ENCODE measurements around the gene CHI3L1.
"Not testable (repeated sequence)": the region's sequence is repeated elsewhere in the genome, so short reads cannot be mapped to it uniquely, and the experiment has no call there.

CHI3L1 gene

GRCh38 chr1:203186446-203187303 is at the start of gene CHI3L1:
Gene CHI3L1, minus strand, starts transcription at chr1:203186704. Its CDS starts 81 bp downstream, at chr1:203186623.
- DNase-seq, result no peak

DNA sequence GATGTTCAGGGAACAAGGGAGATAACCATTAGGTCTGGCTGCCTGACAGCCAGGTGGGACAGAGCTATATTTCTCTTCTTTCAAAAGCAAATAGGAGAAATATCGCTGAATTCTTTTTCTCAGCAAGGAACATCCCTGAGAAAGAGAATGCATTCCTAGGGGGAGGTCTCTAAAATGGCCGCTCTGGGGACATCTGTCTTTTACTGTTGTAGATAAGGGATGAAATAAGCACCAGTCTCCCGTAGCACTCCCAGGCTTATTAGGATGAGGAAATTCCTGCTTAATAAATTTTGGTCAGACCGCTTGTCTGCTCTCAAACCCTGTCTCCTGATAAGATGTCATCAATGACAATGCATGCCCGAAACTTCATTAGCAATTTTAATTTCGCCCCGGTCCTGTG is 48.4 kb upstream of the CHI3L1 start:
- DNase-seq, result not testable (repeated sequence)

DNA sequence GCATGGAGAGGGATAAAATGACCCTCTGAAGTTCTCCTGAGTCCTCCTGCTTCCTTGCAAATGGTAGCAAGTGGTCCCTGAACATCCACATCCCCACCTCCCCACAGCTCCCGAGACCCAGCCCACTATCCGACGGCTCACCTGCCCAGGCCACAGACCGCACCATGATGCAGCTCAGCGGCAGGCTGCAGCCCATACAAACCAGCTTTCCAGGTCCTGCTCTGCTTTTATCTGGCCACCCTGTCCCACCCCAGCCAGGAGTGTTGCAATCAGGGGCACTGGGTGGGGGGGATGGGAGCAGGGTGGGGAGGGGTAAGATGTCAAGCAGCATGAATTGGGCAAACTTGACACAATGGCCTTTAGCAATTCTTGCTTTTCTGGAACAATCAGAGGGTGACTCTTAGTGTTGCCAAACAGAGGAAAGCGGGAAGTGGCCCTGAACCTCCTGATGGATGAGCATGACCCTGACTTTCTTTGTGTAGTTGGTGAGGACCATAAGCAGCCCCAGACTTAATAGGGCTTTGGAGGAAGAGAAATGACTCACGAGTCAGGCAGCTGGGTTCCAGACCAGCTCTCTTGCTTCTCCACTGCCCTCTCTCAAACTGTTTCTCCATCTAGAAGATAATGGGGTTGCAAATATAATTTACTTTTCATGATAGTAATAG is 43.1 kb upstream of the CHI3L1 start, which contains the start of gene CHIT1:
Gene CHIT1, minus strand, starts transcription at position 203 of the 665 bp plus-strand sequence. Its CDS starts 37 bp downstream, at position 166.
- DNase-seq, result no peak

GRCh38 chr1:203228670-203229069 is 42.2 kb upstream of the CHI3L1 start:
- DNase-seq, result no peak

DNA sequence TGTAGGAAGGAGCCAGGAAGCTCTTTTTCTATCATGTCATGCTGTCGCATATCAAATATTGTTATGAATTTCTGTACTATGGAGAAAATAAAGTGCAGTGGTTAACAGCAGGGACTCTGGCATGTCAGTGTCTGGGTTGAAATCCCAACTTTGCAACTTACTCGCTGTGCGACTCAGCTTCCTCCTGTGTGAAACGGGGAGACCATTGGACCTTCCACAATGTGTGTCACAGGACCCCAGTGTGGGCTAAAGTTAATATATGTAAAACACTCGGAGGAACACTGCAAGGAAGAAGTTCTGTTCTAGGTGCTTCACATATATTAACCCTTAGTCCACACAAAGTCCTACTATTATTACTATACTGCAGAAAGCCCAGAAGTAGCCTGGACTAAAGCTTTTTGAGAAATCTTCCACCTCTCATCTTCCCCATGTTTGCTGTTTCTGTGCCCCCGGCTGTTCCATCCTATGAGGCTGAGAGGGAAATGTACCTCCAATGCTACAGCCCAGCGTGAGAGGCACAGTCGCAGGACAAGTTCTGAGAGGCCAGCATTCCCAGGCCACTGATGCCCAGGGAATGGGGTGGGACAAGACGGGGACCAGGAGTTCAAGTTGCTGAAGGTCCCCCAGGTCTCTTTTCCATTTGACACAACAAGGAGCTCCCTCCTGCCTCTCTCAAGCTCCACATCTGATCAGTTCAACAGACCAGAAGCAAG is 41.0 kb upstream of the CHI3L1 start:
- DNase-seq, result no peak

DNA sequence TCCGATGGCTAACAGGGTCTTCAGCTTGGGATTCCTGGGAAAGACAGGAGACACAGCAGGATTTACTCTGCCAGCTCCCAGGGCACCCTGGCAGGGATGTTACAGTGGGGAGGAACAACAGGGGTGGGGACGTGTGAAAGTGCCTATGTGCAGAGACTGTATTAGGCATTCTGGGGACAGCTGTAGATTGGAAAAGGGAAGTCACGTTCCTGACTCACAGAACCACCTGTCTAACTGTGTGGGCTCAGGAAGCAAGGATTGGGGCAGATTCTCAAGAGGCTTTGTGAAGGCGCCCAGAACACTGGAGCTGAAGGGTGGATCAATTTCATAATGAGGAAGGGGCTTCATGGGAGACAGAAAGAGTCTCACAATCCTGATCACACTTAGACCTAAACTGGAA is 38.6 kb upstream of the CHI3L1 start:
- no peak for DNase-seq

- no peak for DNase-seq
These were observed 36.7 kb upstream of the CHI3L1 start for GRCh38 chr1:203223012-203223775.

GRCh38 chr1:203219934-203220333 is 33.4 kb upstream of the CHI3L1 start:
- DNase-seq, result no peak

DNA sequence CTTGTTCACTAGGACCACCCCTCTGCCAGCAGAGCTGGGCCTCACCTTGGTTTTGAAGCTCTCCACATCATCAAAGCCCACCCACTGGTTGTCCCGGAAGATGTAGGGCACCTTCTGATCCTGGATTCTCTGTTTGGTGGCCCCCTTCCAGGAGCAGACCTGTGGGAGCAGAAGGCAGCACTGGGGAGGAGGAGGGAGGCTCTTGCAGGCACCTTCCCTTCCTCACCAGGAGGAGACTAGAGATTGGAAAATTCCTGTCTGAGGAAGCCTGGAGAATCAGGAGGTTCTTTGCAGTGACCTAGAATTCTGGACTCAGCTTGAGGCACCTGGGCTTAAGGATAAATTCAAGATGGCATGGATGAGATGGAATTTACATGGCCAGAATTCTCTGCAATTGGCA is 32.7 kb upstream of the CHI3L1 start:
- DNase-seq, result no peak

DNA sequence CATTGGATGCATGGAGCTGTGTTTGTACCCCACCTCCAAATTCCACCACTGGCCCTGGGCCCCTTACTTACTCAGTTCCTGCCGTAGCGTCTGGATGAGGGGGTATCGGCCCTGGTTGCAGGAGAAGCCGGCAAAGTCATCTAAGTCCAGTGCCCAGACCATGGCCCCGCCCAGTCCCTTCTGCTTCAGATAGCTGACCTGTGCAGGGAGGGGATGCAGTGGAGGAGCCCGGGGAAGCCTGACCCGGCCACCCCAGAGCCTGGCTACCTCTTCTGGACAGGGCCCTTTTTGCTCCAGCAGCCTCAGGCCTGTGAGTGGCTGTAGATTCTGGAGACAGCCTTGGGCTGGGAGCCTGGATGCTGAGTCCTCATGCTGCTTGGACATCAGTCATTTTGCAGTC is 31.2 kb upstream of the CHI3L1 start:
- DNase-seq, result no peak

GRCh38 chr1:203217139-203217655 is 30.7 kb upstream of the CHI3L1 start:
- no peak for DNase-seq

- peak; percentile 62 for DNase-seq
These were observed 30.0 kb upstream of the CHI3L1 start for GRCh38 chr1:203216274-203217138.

- DNase-seq, result no peak
These were observed 29.1 kb upstream of the CHI3L1 start for GRCh38 chr1:203215573-203215972.

GRCh38 chr1:203214871-203215270 is 28.4 kb upstream of the CHI3L1 start:
- DNase-seq, result no peak

DNA sequence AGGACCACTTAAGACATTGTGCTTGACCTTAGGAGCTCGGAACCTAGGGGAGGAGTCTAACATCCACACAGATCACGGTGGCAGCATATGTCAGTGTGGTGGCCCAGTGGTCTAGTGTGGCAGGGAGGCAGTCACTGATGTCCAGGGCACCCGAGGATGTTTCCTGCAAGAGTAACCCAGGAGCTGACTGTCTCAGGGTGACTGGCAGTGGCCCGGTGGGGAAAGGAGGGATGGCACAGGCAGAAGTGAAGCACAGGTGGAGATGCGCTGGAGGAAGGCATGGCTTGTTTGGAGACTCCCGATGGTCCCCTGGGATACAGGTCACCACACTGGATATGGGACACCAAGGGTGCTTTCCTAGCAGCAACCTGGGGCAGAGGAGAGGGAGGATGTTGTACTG is 26.6 kb upstream of the CHI3L1 start:
- no peak for DNase-seq

DNA sequence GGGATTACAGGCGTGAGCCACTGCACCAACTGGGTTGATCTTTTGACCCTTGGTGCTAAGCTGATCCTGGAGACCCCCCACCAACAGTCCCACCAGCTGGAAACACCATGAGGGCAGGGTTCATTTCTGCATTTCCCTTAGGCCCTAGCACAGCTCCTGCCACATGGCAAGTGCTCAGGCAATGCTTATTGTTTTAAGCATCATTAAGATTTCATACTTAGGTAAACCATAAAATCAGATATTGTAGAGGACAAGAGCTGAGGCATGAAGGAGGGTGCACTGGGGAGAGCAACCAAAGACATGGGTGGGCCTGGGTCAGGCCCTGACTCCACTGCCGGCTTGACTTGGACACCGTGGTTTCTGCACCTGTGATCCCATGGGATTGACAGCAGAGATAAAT is 25.3 kb upstream of the CHI3L1 start:
- no peak for DNase-seq

DNA sequence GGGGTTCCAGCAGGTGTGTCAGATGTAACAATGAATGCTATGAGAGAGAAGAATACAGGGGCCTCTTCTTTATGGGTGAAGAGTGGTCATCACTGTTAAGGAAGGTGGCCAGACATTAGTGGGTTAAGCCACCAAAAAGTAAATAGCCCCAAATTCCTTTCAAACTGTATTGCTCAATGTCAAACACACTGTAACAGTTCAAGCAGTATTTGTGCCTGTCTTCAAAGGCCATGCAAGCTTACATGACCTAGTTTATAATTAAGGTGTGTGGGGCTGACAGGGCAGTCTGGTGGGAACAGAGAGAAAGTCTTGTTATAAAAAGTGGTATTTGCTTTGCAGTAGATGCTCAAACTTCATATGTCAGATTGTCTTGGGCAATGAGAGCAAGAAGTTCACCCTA is 24.5 kb upstream of the CHI3L1 start:
- DNase-seq, result no peak

GRCh38 chr1:203210350-203210749 is 23.8 kb upstream of the CHI3L1 start:
- no peak for DNase-seq

DNA sequence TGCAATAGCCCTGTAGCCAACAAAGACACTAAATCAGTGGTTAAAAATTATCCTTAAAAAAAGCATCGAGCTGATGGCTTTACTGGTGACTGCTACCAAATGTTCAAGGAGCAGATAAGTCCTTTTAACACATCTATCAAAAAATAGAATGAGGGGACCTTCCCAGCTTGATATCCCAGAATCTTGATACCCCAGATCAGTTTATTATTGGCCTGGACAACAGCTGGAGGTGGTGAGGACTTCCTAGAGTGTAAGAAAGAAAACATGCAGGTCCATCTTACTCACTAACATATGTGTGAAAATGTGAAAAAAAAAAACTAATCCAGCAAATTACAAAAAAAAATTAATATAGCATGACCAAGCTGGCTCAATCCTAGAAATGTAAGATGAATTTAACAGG is 21.7 kb upstream of the CHI3L1 start:
- no peak for DNase-seq

DNA sequence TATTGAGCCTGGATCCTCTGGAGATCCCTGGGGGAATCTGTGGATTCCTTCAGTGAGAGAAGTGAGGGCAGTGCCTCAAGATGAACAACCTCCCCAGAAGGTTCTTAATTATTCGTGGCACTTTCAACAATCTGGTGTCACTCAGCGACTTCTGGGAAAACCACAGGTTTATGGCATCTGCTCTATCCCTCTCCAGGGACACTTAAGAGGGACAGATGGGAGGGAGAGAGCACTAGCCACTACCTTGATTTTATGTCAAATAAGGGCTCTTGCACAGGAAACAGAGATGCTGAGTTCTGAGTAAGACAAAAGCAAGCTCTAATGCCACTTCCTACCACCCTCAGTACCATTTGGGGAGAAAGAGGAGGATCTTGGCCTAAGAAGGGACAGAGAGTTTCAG is 21.2 kb upstream of the CHI3L1 start:
- DNase-seq, result no peak

GRCh38 chr1:203206129-203206687 is 19.7 kb upstream of the CHI3L1 start:
- no peak for DNase-seq
